GM23338 (cell line): ENCODE measurements around the gene HERPUD1. TPM values are rescaled to one million over a fixed set of nuclear protein-coding genes. Genes with fewer than 3 reads are reported as not detected.
"Not testable (repeated sequence)": the region's sequence is repeated elsewhere in the genome, so short reads cannot be mapped to it uniquely, and the experiment has no call there.

Experiments used
- ATAC-seq: fragments of 200-7000 bp; cut with Tn5 transposase; 3 replicates; pipeline ENCODE4 v1.9.1; 2020
- DNase-seq: peaks from one replicate; pipeline ENCODE4 v3.0.0-alpha.2; 2015; ENCODE audit warnings: low spot score
- H2AFZ ChIP-seq: fragments of 200-600 bp; sonication (generic); 2 replicates; pipeline ENCODE4 v1.8.0; 2016; ENCODE audit warnings: antibody characterized with exemption, mild to moderate bottlenecking, moderate library complexity
- H3F3A ChIP-seq: fragments of 200-600 bp; sonication (generic); replicated peaks from 2 replicates; pipeline ENCODE4 v1.8.0; 2017; ENCODE audit warnings: antibody characterized with exemption, mixed run types, low read depth
- H3K27ac ChIP-seq: fragments of 200-600 bp; sonication (generic); 2 replicates; pipeline ENCODE4 v1.6.1; 2016; ENCODE audit warnings: low read depth
- H3K27me3 ChIP-seq: fragments of 200-600 bp; sonication (generic); 2 replicates; pipeline ENCODE4 v1.8.0; 2016; ENCODE audit warnings: mild to moderate bottlenecking, mixed run types, moderate library complexity; ENCODE audit not compliant: insufficient read depth
- H3K36me3 ChIP-seq: fragments of 200-600 bp; sonication (generic); 2 replicates; pipeline ENCODE4 v1.8.0; 2016; ENCODE audit warnings: mild to moderate bottlenecking; ENCODE audit not compliant: insufficient read depth
- H3K4me1 ChIP-seq: fragments of 200-600 bp; sonication (generic); 2 replicates; pipeline ENCODE4 v1.8.0; 2016; ENCODE audit warnings: mild to moderate bottlenecking, moderate library complexity; ENCODE audit not compliant: insufficient read depth
- H3K4me2 ChIP-seq: fragments of 200-600 bp; sonication (generic); 2 replicates; pipeline ENCODE4 v1.7.1; 2017; ENCODE audit warnings: mixed run types
- H3K4me3 ChIP-seq: fragments of 200-600 bp; sonication (generic); 2 replicates; pipeline ENCODE4 v1.6.1; 2016; ENCODE audit warnings: mixed run types
- H3K79me2 ChIP-seq: fragments of 200-600 bp; sonication (generic); replicated peaks from 2 replicates; pipeline ENCODE4 v1.8.0; 2017; ENCODE audit warnings: mild to moderate bottlenecking; ENCODE audit not compliant: insufficient read depth
- H3K9me2 ChIP-seq: fragments of 200-600 bp; sonication (generic); 2 replicates; pipeline ENCODE4 v1.8.0; 2017; ENCODE audit not compliant: insufficient read depth
- H4K20me1 ChIP-seq: fragments of 200-600 bp; sonication (generic); replicated peaks from 2 replicates; pipeline ENCODE4 v1.8.0; 2017; ENCODE audit warnings: mild to moderate bottlenecking; ENCODE audit not compliant: insufficient read depth
- H3K27ac Mint-ChIP-seq: 2 replicates; pipeline ENCODE4 v1.8.0; 2020; ENCODE audit warnings: inconsistent platforms, mild to moderate bottlenecking, moderate library complexity, mixed read lengths
- H3K27me3 Mint-ChIP-seq: 3 replicates; pipeline ENCODE4 v1.8.0; 2022; ENCODE audit warnings: low read depth, mild to moderate bottlenecking, moderate library complexity, mixed read lengths, inconsistent platforms; ENCODE audit not compliant: insufficient read depth, poor library complexity
- H3K36me3 Mint-ChIP-seq: 3 replicates; pipeline ENCODE4 v1.8.0; 2021; ENCODE audit warnings: low read depth, mild to moderate bottlenecking, inconsistent platforms, moderate library complexity, mixed read lengths
- H3K4me1 Mint-ChIP-seq: 3 replicates; pipeline ENCODE4 v1.8.0; 2020; ENCODE audit warnings: mild to moderate bottlenecking, inconsistent platforms, mixed read lengths
- H3K4me3 Mint-ChIP-seq: 3 replicates; pipeline ENCODE4 v1.8.0; 2021; ENCODE audit warnings: moderate library complexity, mild to moderate bottlenecking, inconsistent platforms, mixed read lengths
- H3K9me3 Mint-ChIP-seq: 3 replicates; pipeline ENCODE4 v1.8.0; 2020; ENCODE audit warnings: moderate library complexity, mild to moderate bottlenecking, inconsistent platforms, mixed read lengths
- CTCF ChIP-seq, 2 experiments: fragments of 200-600 bp in 1 of 2; sonication (generic) in 1 of 2; conservative IDR thresholded peaks; 2 replicates each; pipeline versions ENCODE4 v1.5.1 to v1.6.1; 2016 to 2017; ENCODE audit warnings: antibody characterized with exemption in 2 of 2, low read depth in 2 of 2, mild to moderate bottlenecking in 2 of 2, moderate library complexity in 1 of 2
- EZH2 ChIP-seq: fragments of 200-600 bp; sonication (generic); IDR thresholded peaks from one replicate; pipeline ENCODE4 v1.8.0; 2017; ENCODE audit warnings: antibody characterized with exemption, mild to moderate bottlenecking, low read depth; ENCODE audit not compliant: unreplicated experiment
- EZH2phosphoT487 ChIP-seq: fragments of 200-600 bp; sonication (generic); IDR thresholded peaks from one replicate; pipeline ENCODE4 v1.8.1; 2018; ENCODE audit warnings: antibody characterized with exemption; ENCODE audit not compliant: unreplicated experiment
- JUNB ChIP-seq: IDR thresholded peaks from one replicate; pipeline ENCODE4 v1.6.1; 2016; ENCODE audit warnings: antibody characterized with exemption; ENCODE audit not compliant: unreplicated experiment
- NANOG ChIP-seq: IDR thresholded peaks from 2 replicates; pipeline ENCODE4 v1.6.1; 2016; ENCODE audit warnings: antibody characterized with exemption, borderline replicate concordance
- POLR2AphosphoS5 ChIP-seq: IDR thresholded peaks from 2 replicates; pipeline ENCODE4 v1.6.1; 2016; ENCODE audit warnings: antibody characterized with exemption, low read depth
- REST ChIP-seq: IDR thresholded peaks from one replicate; pipeline ENCODE4 v1.6.1; 2018; ENCODE audit warnings: antibody characterized with exemption; ENCODE audit not compliant: unreplicated experiment
- STAT1 ChIP-seq: IDR thresholded peaks from one replicate; pipeline ENCODE4 v1.6.1; 2016; ENCODE audit warnings: antibody characterized with exemption; ENCODE audit not compliant: unreplicated experiment
- ZNF331 ChIP-seq: fragments of 250-450 bp; sonication (Bioruptor Pico); IDR thresholded peaks from 2 replicates; pipeline ENCODE4 v1.5.0; 2020; ENCODE audit warnings: low read depth, mild to moderate bottlenecking, moderate library complexity
- polyA plus RNA-seq: library from polyadenylated mRNA; unstranded; fragments of >200 nt; fragmentation: Nextera tagmentation; extraction: Ambion mirVana; gene quantifications from 2 replicates; pipeline ENCODE4 v1.2.1, GENCODE V29; 2016
- total RNA-seq: library from RNA; depleted of rRNA; stranded (reverse); fragments of >200 nt; shearing (Covaris generic); gene quantifications from 2 replicates; pipeline ENCODE4 v1.2.3, GENCODE V29; 2014

HERPUD1 gene
- total and polyA plus RNA-seq, 2 experiments from 2014 or later = 41.1 to 44.1 TPM

- TF ChIP-seq ZNF331 (CRISPR knock-in tag) (no peak), CTCF (conservative IDR thresholded peaks at IDR 0.05; ENCODE audit: low read depth in 2 of 2) (no peak), POLR2AphosphoS5 (no peak), NANOG (no peak)
Measured at GRCh38 chr16:56933828-56934598, 2.1 kb downstream of the HERPUD1 start (continued).

- H3K9me3 Mint-ChIP-seq, H3K27me3 Mint-ChIP-seq, H3K27ac ChIP-seq, H3K9me2 ChIP-seq, H3F3A ChIP-seq, H3K27me3 ChIP-seq, ATAC-seq, H2AFZ ChIP-seq, DNase-seq: not testable (repeated sequence)
- H3K4me2 ChIP-seq = peak overlapping the region; percentile 99; the same call in 1 of the 2 replicates
- peak overlapping the region; percentile 94; the same call in 2 of the 3 replicates for H3K4me3 Mint-ChIP-seq
- H3K36me3 ChIP-seq = peaks cover 47% of the 10 kb centered on the region
- peaks cover 19% of the 10 kb centered on the region; the same call in 2 of the 3 replicates for H3K4me1 Mint-ChIP-seq
- H4K20me1 ChIP-seq = peaks cover 17% of the 10 kb centered on the region; the same call in 1 of the 2 replicates
- peaks cover 58% of the 10 kb centered on the region for H3K36me3 Mint-ChIP-seq
- H3K4me1 ChIP-seq = peaks cover 16% of the 10 kb centered on the region
- H3K27ac Mint-ChIP-seq = peak overlapping the region; percentile 36; the same call in 1 of the 2 replicates
- H3K4me3 ChIP-seq = peak overlapping the region; percentile 98; the same call in 1 of the 2 replicates
- H3K79me2 ChIP-seq = peaks cover 47% of the 10 kb centered on the region
Measured at GRCh38 chr16:56934599-56935145, 2.7 kb downstream of the HERPUD1 start.

GRCh38 chr16:56935201-56935600 lies 3.3 kb downstream of the HERPUD1 start:
- Histone ChIP-seq H4K20me1 (peaks cover 17% of the 10 kb centered on the region; the same call in 1 of the 2 replicates), H3K27ac (no peak overlapping the region), H3K9me2 (no peaks in the 10 kb centered on the region), H3F3A (no peaks in the 10 kb centered on the region), H3K27me3 (no peaks in the 10 kb centered on the region), H3K4me2 (no peak overlapping the region), H3K36me3 (peaks cover 52% of the 10 kb centered on the region), H2AFZ (no peak overlapping the region), H3K4me1 (peaks cover 16% of the 10 kb centered on the region), H3K4me3 (no peak overlapping the region), H3K79me2 (peaks cover 47% of the 10 kb centered on the region)
- H3K27ac Mint-ChIP-seq = no peak overlapping the region
- no peak for DNase-seq
- H3K9me3 Mint-ChIP-seq = 0 out of 3 replicates have a peak, but pooled peaks cover 2% of the 10 kb centered on the region
- 0 out of 3 replicates have a peak overlapping the region, but pooled peaks have one; percentile 29 for H3K4me3 Mint-ChIP-seq
- H3K36me3 Mint-ChIP-seq = peaks cover 63% of the 10 kb centered on the region
- no peak for ATAC-seq
- H3K4me1 Mint-ChIP-seq = peaks cover 19% of the 10 kb centered on the region; the same call in 2 of the 3 replicates
- H3K27me3 Mint-ChIP-seq = peaks cover 8% of the 10 kb centered on the region
- TF ChIP-seq POLR2AphosphoS5 (no peak), EZH2 (no peak), STAT1 (no peak), EZH2phosphoT487 (no peak), REST (no peak), JUNB (no peak)
